HepG2 (cell line): ENCODE data around the gene IQGAP2. TPM values are rescaled to one million over a fixed set of nuclear protein-coding genes. Genes with fewer than 3 reads are reported as not detected.

Experiments used
- ATAC-seq: fragments of 200-7000 bp; cut with Tn5 transposase; 3 replicates; pipeline ENCODE4 v1.9.1; 2020; ENCODE audit warnings: mild to moderate bottlenecking, moderate library complexity
- BruUV-seq: library from RNA; stranded (reverse); fragments of 400-500 nt; replicated peaks from 2 replicates; lab custom pipeline; 2021; lab: Mats Ljungman, UMichigan
- CTCF ChIA-PET: fragments of 300-600 bp; formaldehyde crosslinking; extraction: SDS; loops from one replicate; lab custom pipeline; 2021; ENCODE audit warnings: low total read pairs, inconsistent platforms, low intra/inter-chr PET ratio; lab: Yijun Ruan, JAX
- POLR2A ChIA-PET: fragments of 350-600 bp; sonication (Branson Sonifier 250); formaldehyde crosslinking; loops from one replicate; lab custom pipeline; 2020; ENCODE audit warnings: antibody characterized with exemption, inconsistent platforms; lab: Yijun Ruan, JAX
- DNase-seq: peaks from one replicate; pipeline ENCODE4 v3.0.0-alpha.2; 2015; ENCODE audit warnings: low spot score
- FAIRE-seq: peaks from 3 replicates; lab custom pipeline; 2011; peaks lifted over from hg19 to GRCh38; lab: Jason Lieb, UNC
- H2AFZ ChIP-seq: one replicate; pipeline ENCODE4 v1.6.1; 2011; ENCODE audit warnings: low read length, inconsistent platforms
- H3K27ac ChIP-seq: fragments of 300-600 bp; 3 replicates; pipeline ENCODE4 v1.8.0; 2011; ENCODE audit warnings: mixed run types, mild to moderate bottlenecking, mixed read lengths, low read length, inconsistent platforms; ENCODE audit not compliant: insufficient read depth; ENCODE audit errors: extremely low read length
- H3K27me3 ChIP-seq, 2 experiments: fragments of 200-600 bp in 1 of 2; 2 replicates in 1 of 2; 3 replicates in 1 of 2; pipeline versions ENCODE4 v1.6.0 to v1.8.0; 2011; ENCODE audit warnings: low read length in 2 of 2, mild to moderate bottlenecking in 2 of 2, moderate library complexity in 2 of 2, inconsistent platforms in 1 of 2; ENCODE audit not compliant: insufficient read depth in 2 of 2, control insufficient read depth in 1 of 2
- H3K36me3 ChIP-seq, 2 experiments: fragments of 200-600 bp in 1 of 2; replicated peaks in 1 of 2; 2 replicates in 1 of 2; 3 replicates in 1 of 2; pipeline versions ENCODE4 v1.5.1 to v1.8.0; 2011; ENCODE audit warnings: low read length in 2 of 2, inconsistent platforms in 1 of 2; ENCODE audit not compliant: insufficient read depth in 2 of 2, control insufficient read depth in 1 of 2
- H3K4me1 ChIP-seq: 2 replicates; pipeline ENCODE4 v1.5.1; 2012; ENCODE audit warnings: low read length, inconsistent platforms; ENCODE audit not compliant: insufficient read depth
- H3K4me2 ChIP-seq: 2 replicates; pipeline ENCODE4 v1.6.0; 2011; ENCODE audit warnings: low read depth, low read length, inconsistent platforms
- H3K4me3 ChIP-seq, 3 experiments: fragments of 200-600 bp in 1 of 3; sonication (generic), shearing (Covaris generic) in 1 of 3; replicated peaks in 1 of 3; 2 replicates each; pipeline ENCODE4 v1.5.1; 2011 to 2016; ENCODE audit warnings: low read length in 3 of 3, inconsistent platforms in 2 of 3, low read depth in 2 of 3, mild to moderate bottlenecking in 2 of 3, control low read depth in 1 of 3, mixed read lengths in 1 of 3; ENCODE audit not compliant: insufficient read depth in 1 of 3
- H3K79me2 ChIP-seq: one replicate; pipeline ENCODE4 v1.6.1; 2011; ENCODE audit warnings: low read length, inconsistent platforms; ENCODE audit not compliant: insufficient read depth
- H3K9ac ChIP-seq: 2 replicates; pipeline ENCODE4 v1.6.0; 2011; ENCODE audit warnings: mild to moderate bottlenecking, low read depth, low read length, inconsistent platforms; ENCODE audit not compliant: insufficient read depth
- H3K9me3 ChIP-seq: 2 replicates; pipeline ENCODE4 v1.5.1; 2012; ENCODE audit warnings: mild to moderate bottlenecking, low read length
- H4K20me1 ChIP-seq: 2 replicates; pipeline ENCODE4 v1.6.0; 2011; ENCODE audit warnings: inconsistent platforms, mild to moderate bottlenecking, low read length, moderate library complexity; ENCODE audit not compliant: insufficient read depth
- MAFF ChIP-seq: IDR thresholded peaks from 2 replicates; pipeline ENCODE4 v1.6.1; 2011; ENCODE audit warnings: low read depth, low read length, improper control_type of control experiment
- MAFK ChIP-seq, 2 experiments: IDR thresholded peaks in 1 of 2; conservative IDR thresholded peaks in 1 of 2; 2 replicates each; pipeline ENCODE4 v1.6.1; 2011; ENCODE audit warnings: improper control_type of control experiment in 2 of 2, low read length in 2 of 2
- PCBP2 ChIP-seq: fragments of 200-400 bp; formaldehyde crosslinking; optimal IDR thresholded peaks from 2 replicates; pipeline ENCODE3; 2018; ENCODE audit warnings: low read length, low read depth; ENCODE audit not compliant: poor library complexity, severe bottlenecking
- TMF1 ChIP-seq: sonication (generic); formaldehyde crosslinking; IDR thresholded peaks from 2 replicates; pipeline ENCODE4 v1.8.1; 2022; ENCODE audit warnings: low read depth, missing genetic modification reagents
- ZNF232 ChIP-seq: sonication (generic); formaldehyde crosslinking; IDR thresholded peaks from 2 replicates; pipeline ENCODE4 v1.4.0; 2020; ENCODE audit warnings: missing genetic modification reagents, borderline replicate concordance
- ZNF530 ChIP-seq: sonication (generic); formaldehyde crosslinking; IDR thresholded peaks from 2 replicates; pipeline ENCODE4 v1.5.0; 2020; ENCODE audit warnings: low read depth, mild to moderate bottlenecking, missing genetic modification reagents
- WGBS: methylation state at CpG from one replicate; pipeline ENCODE4 v1.1.6; 2017; ENCODE audit warnings: low lambda C conversion rate; 5-methylcytosine and 5-hydroxymethylcytosine counted together
- in situ Hi-C: cut with HindIII; loops from 2 replicates; pipeline ENCODE4 v1.10.0; 2017; ENCODE audit warnings: low pct_unique_long_range_greater_than_20kb; ENCODE audit not compliant: extremely low pct_ligation_motif_present
- intact Hi-C: fragments of 100-400 bp; cut with micrococcal nuclease; formaldehyde crosslinking; loops from one replicate; pipeline ENCODE4 v1.10.0; 2022; ENCODE audit not compliant: unreplicated experiment
- polyA plus RNA-seq, 8 experiments: library from polyadenylated mRNA; depleted of rRNA in 3 of 8; stranded (reverse) in 7 of 8; unstranded in 1 of 8; fragments of >200 nt; fragmentation: Illumina TruSeq in 4 of 8; extraction: Trizol in 4 of 8; gene quantifications; 2 replicates each; pipeline versions ENCODE4 v1.2.1 to v1.2.3, GENCODE V29; 2011 to 2016; ENCODE audit warnings: low read depth in 4 of 8, missing spikeins in 1 of 8, mixed read lengths in 1 of 8; ENCODE audit not compliant: insufficient read depth in 1 of 8
- total RNA-seq, 5 experiments: library from RNA; depleted of rRNA; stranded (reverse); fragments of >200 nt; fragmentation: Illumina TruSeq; extraction: Trizol; gene quantifications; 2 replicates each; pipeline ENCODE4 v1.2.3, GENCODE V29; 2016; ENCODE audit warnings: low read depth in 1 of 5
- TF ChIP-seq, protein P1 (sequence below): sonication (generic); formaldehyde crosslinking; IDR thresholded peaks from 2 replicates; pipeline ENCODE4 v1.4.0; 2020; ENCODE audit warnings: missing genetic modification reagents

IQGAP2 gene
- total and polyA plus RNA-seq, 2 of the 13 experiments (the other 11 are each of a cell fraction or from before 2014, with no cell fraction given): 35.2 to 83.3 TPM

DNA sequence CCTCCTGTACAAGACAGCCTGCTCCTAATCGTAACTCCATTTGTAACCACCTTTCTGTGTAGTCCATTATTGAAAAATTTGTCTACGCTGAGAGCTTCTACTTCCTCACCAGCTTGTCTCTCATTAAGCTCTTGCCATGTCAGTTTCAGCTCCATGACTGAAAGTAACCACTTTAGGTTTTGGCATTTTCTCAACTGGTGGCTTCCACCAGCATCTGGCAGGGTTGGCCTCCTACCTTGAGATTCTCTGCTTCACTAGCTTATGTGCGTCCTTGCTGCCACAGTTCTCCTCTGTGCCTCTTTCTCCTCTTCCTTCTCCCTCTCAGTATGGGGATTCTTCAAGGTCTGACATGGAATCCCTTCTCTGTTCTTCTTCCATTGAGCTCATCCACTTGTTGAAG, 188.3 kb downstream of the IQGAP2 start:
- in situ Hi-C loops: no loop called here
- ATAC-seq: no peak
- Histone ChIP-seq H3K9me3 (no peaks in the 10 kb centered on the region), H3K36me3 (peaks cover 3 to 27% of the 10 kb centered on the region in 2 experiments), H3K9ac (no peak overlapping the region), H3K79me2 (no peaks in the 10 kb centered on the region), H4K20me1 (no peaks in the 10 kb centered on the region), H3K4me3 (no peak overlapping the region), H3K4me2 (no peak overlapping the region), H3K4me1 (no peaks in the 10 kb centered on the region), H2AFZ (no peak overlapping the region), H3K27ac (no peak overlapping the region), H3K27me3 (no peaks in the 10 kb centered on the region)
- TF ChIP-seq, protein P1, sequence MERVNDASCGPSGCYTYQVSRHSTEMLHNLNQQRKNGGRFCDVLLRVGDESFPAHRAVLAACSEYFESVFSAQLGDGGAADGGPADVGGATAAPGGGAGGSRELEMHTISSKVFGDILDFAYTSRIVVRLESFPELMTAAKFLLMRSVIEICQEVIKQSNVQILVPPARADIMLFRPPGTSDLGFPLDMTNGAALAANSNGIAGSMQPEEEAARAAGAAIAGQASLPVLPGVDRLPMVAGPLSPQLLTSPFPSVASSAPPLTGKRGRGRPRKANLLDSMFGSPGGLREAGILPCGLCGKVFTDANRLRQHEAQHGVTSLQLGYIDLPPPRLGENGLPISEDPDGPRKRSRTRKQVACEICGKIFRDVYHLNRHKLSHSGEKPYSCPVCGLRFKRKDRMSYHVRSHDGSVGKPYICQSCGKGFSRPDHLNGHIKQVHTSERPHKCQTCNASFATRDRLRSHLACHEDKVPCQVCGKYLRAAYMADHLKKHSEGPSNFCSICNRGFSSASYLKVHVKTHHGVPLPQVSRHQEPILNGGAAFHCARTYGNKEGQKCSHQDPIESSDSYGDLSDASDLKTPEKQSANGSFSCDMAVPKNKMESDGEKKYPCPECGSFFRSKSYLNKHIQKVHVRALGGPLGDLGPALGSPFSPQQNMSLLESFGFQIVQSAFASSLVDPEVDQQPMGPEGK (CRISPR knock-in tag): no peak
- no peak for TF ChIP-seq TMF1 (CRISPR knock-in tag)
- TF ChIP-seq PCBP2: no peak
- TF ChIP-seq ZNF232: no peak
- no peak for FAIRE-seq
- ChIA-PET CTCF (no interaction called here), POLR2A (no interaction called here)
- WGBS: 94% methylated on average over 3 of the region's 3 CpGs
- no peak for DNase-seq
- intact Hi-C loops: no loop called here
- no TSS peak for BruUV-seq

DNA sequence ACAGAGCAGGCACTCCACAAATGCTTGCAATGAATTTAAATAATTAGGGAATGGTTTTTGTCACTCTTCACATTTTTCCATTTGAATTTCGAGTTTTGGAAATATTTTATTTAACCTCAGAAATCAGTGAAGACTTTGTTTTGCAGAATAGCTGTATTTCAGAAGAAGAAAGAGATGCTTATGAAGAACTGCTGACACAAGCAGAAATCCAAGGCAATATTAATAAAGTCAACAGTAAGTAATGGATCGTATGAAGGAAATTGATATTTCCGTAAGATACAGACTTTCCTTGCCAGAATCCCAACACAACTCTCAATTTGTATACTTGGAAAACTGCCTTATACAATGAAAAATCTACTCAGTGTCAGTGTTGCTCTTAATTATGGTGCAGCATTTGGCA, 189.6 kb downstream of the IQGAP2 start:
- Histone ChIP-seq H4K20me1 (no peaks in the 10 kb centered on the region), H3K4me2 (no peak overlapping the region), H3K9ac (no peak overlapping the region), H3K9me3 (no peaks in the 10 kb centered on the region), H3K27me3 (no peaks in the 10 kb centered on the region), H3K4me3 (no peak overlapping the region), H3K4me1 (no peaks in the 10 kb centered on the region), H3K36me3 (peaks cover 10 to 41% of the 10 kb centered on the region in 2 experiments), H2AFZ (no peak overlapping the region), H3K27ac (no peak overlapping the region), H3K79me2 (no peaks in the 10 kb centered on the region)
- DNase-seq: no peak
- FAIRE-seq: no peak
- TF ChIP-seq MAFK (conservative IDR thresholded peaks at IDR 0.05 in 1 of 2, IDR thresholded peaks at IDR 0.05 in 1 of 2; ENCODE audit: low read length in 2 of 2): peak; percentile 93 to 97
- no peak for TF ChIP-seq ZNF530 (CRISPR knock-in tag)
- peak; percentile 96 for TF ChIP-seq MAFF
- intact Hi-C loops (no loop called here), in situ Hi-C loops (no loop called here)
- 73% methylated on average over 3 of the region's 3 CpGs for WGBS
- CTCF ChIA-PET: no interaction called here
- ATAC-seq: no peak
- POLR2A ChIA-PET: no interaction called here
- no TSS peak for BruUV-seq
